ENCODE data around the gene GOLGA7B.

GOLGA7B gene

GRCh38 chr10:97868134-97868685 lies 18.6 kb downstream of the GOLGA7B start:
- DNase-seq (ENCODE audit: low spot score): no peak

GRCh38 chr10:97869091-97870042 lies 19.7 kb downstream of the GOLGA7B start:
- peak; percentile 76 for DNase-seq (ENCODE audit: low spot score)

- no peak for DNase-seq (ENCODE audit: low spot score)
Measured at GRCh38 chr10:97870990-97871389, 21.3 kb downstream of the GOLGA7B start.

- DNase-seq (ENCODE audit: low spot score): no peak
Measured at GRCh38 chr10:97873569-97873968, 23.9 kb downstream of the GOLGA7B start.

- DNase-seq (ENCODE audit: low spot score): no peak
Measured at GRCh38 chr10:97874332-97874731, 24.7 kb downstream of the GOLGA7B start.

GRCh38 chr10:97875391-97875790 lies 25.7 kb downstream of the GOLGA7B start:
- no peak for DNase-seq (ENCODE audit: low spot score)

- DNase-seq (ENCODE audit: low spot score): no peak
Measured at GRCh38 chr10:97876402-97876801, 26.8 kb downstream of the GOLGA7B start.

- no peak for DNase-seq (ENCODE audit: low spot score)
Measured at GRCh38 chr10:97879241-97879640, 29.6 kb downstream of the GOLGA7B start.

GRCh38 chr10:97880109-97880508 lies 30.5 kb downstream of the GOLGA7B start:
- no peak for DNase-seq (ENCODE audit: low spot score)

GRCh38 chr10:97882142-97883091 lies 32.8 kb downstream of the GOLGA7B start:
- peak; percentile 62 for DNase-seq (ENCODE audit: low spot score)

- no peak for DNase-seq (ENCODE audit: low spot score)
Measured at GRCh38 chr10:97883092-97883485, 33.4 kb downstream of the GOLGA7B start.

- DNase-seq (ENCODE audit: low spot score): no peak
Measured at GRCh38 chr10:97886286-97886685, 36.6 kb downstream of the GOLGA7B start.

GRCh38 chr10:97887399-97887798 lies 37.8 kb downstream of the GOLGA7B start:
- no peak for DNase-seq (ENCODE audit: low spot score)

GRCh38 chr10:97888134-97888533 lies 38.5 kb downstream of the GOLGA7B start:
- no peak for DNase-seq (ENCODE audit: low spot score)

GRCh38 chr10:97888641-97889262 lies 39.1 kb downstream of the GOLGA7B start:
- peak; percentile 29 for DNase-seq (ENCODE audit: low spot score)

GRCh38 chr10:97889461-97890265 lies 40.0 kb downstream of the GOLGA7B start:
- DNase-seq (ENCODE audit: low spot score): no peak

- DNase-seq (ENCODE audit: low spot score): no peak
Measured at GRCh38 chr10:97891497-97892167, 42.0 kb downstream of the GOLGA7B start.

GRCh38 chr10:97892506-97892905 lies 42.9 kb downstream of the GOLGA7B start:
- DNase-seq (ENCODE audit: low spot score): no peak

GRCh38 chr10:97892939-97893338 lies 43.3 kb downstream of the GOLGA7B start:
- no peak for DNase-seq (ENCODE audit: low spot score)

- no peak for DNase-seq (ENCODE audit: low spot score)
Measured at GRCh38 chr10:97894092-97894491, 44.4 kb downstream of the GOLGA7B start.
